Esophagus (tissue), 2 donors: ENCODE data around the gene CTBP2. TPM values are rescaled to one million over a fixed set of nuclear protein-coding genes. Genes with fewer than 3 reads are reported as not detected.

Source experiments
- H3K27ac ChIP-seq, 2 donors: one replicate each; pipeline ENCODE4 v1.5.1; 2013; ENCODE audit warnings: low read depth in 2 of 2, mild to moderate bottlenecking in 2 of 2, inconsistent platforms in 1 of 2, low read length in 1 of 2, moderate library complexity in 1 of 2
- H3K27me3 ChIP-seq, 2 donors: one replicate each; pipeline ENCODE4 v1.6.1; 2013; ENCODE audit warnings: low read length in 2 of 2, control low read depth in 1 of 2, mild to moderate bottlenecking in 1 of 2; ENCODE audit not compliant: insufficient read depth in 2 of 2, control insufficient read depth in 1 of 2
- H3K36me3 ChIP-seq, 2 donors: one replicate each; pipeline ENCODE4 v1.6.1; 2013; ENCODE audit warnings: low read length in 1 of 2; ENCODE audit not compliant: control insufficient read depth in 2 of 2, insufficient read depth in 2 of 2
- H3K4me1 ChIP-seq, 2 donors: one replicate each; pipeline ENCODE4 v1.6.1; 2013; ENCODE audit warnings: low read length in 1 of 2; ENCODE audit not compliant: control insufficient read depth in 2 of 2, insufficient read depth in 2 of 2
- H3K4me3 ChIP-seq, 2 donors: one replicate each; pipeline ENCODE4 v1.5.1; 2013; ENCODE audit warnings: low read length in 2 of 2, mild to moderate bottlenecking in 2 of 2, low read depth in 1 of 2, moderate library complexity in 1 of 2
- H3K9me3 ChIP-seq, 2 donors: one replicate each; pipeline ENCODE4 v1.6.1; 2013; ENCODE audit warnings: mild to moderate bottlenecking in 2 of 2, low read depth in 1 of 2, low read length in 1 of 2, moderate library complexity in 1 of 2; ENCODE audit not compliant: control insufficient read depth in 2 of 2, insufficient read depth in 1 of 2
- WGBS, 2 donors: extraction: QIAGEN DNeasy Blood & Tissue Kit; methylation state at CpG; one replicate each; pipeline ENCODE4 v1.1.7; 2013; 5-methylcytosine and 5-hydroxymethylcytosine counted together
- polyA plus RNA-seq, 2 donors: library from polyadenylated mRNA; stranded (reverse); fragments of 200-250 nt; gene quantifications; one replicate each; pipeline ENCODE4 v1.2.3, GENCODE V29; 2013
- donor health status: healthy with polysubstance abuse.
- donor health status: Bipolar disorder and iron deficiency.

CTBP2 gene
- polyA plus RNA-seq, 2 donors = 15.4 to 33.3 TPM

DNA sequence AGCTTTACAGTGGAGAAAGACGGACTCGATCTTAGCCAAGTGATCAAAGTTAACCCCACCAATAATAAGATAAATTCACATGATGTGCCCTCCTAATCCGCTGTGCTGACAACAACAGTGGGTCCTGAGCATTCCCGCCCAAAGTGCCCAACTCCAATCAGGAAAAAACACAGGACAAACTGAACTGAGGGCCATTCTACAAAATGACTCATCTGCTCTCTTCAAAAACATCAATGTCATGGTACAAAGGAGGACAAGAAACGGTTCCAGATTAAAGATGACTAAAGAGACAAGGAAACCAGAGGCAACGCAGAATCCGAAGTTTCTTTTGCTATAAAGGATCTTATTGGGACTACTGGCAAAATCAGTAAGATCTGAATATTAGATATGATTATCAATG, 79.4 kb downstream of the CTBP2 start:
- Histone ChIP-seq H3K27ac (no peak overlapping the region), H3K27me3 (no peaks in the 10 kb centered on the region), H3K4me1 (peaks cover 0 to 6% of the 10 kb centered on the region in 2 donors), H3K9me3 (no peaks in the 10 kb centered on the region), H3K4me3 (no peak overlapping the region), H3K36me3 (peaks cover 0 to 2% of the 10 kb centered on the region in 2 donors)
- WGBS, 2 donors = 89 to 90% methylated on average over 7 of the region's 7 CpGs

- Histone ChIP-seq H3K9me3 (no peaks in the 10 kb centered on the region), H3K27ac (no peak overlapping the region), H3K4me3 (no peak overlapping the region), H3K4me1 (peaks cover 0 to 4% of the 10 kb centered on the region in 2 donors), H3K27me3 (no peaks in the 10 kb centered on the region), H3K36me3 (peaks cover 0 to 2% of the 10 kb centered on the region in 2 donors)
- WGBS, 2 donors = 85 to 87% methylated on average over 7 of the region's 7 CpGs
Observed at GRCh38 chr10:125080296-125080695, 80.1 kb downstream of the CTBP2 start.

DNA sequence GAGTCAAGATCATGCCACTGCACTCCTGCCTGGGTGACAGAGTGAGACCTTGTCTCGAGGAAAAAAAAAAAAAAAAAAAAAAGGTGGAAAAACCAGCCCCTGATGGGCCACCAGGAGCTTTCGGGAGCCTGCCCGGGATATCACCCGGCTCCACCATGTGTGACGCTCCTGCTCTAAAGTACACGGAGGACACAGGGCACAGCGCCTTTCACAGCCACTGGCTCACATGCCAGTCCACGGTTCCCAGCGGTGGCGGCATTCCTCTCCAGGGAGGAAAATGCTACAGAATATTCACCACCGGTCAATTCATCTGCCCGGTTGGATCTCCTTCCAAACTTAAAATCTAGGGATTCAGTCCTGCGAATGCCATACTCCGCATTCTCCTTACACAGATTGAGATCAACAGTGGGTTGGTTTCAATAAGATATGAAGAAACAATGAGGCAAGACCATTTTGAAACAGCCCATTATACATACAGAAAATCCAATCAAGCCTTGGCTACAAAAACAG, 81.2 kb downstream of the CTBP2 start:
- 96% methylated on average over 14 of the region's 14 CpGs for WGBS, 2 donors
- Histone ChIP-seq H3K4me1 (no peaks in the 10 kb centered on the region), H3K27ac (no peak overlapping the region), H3K4me3 (no peak overlapping the region), H3K27me3 (no peaks in the 10 kb centered on the region), H3K9me3 (no peaks in the 10 kb centered on the region), H3K36me3 (no peaks in the 10 kb centered on the region)

DNA sequence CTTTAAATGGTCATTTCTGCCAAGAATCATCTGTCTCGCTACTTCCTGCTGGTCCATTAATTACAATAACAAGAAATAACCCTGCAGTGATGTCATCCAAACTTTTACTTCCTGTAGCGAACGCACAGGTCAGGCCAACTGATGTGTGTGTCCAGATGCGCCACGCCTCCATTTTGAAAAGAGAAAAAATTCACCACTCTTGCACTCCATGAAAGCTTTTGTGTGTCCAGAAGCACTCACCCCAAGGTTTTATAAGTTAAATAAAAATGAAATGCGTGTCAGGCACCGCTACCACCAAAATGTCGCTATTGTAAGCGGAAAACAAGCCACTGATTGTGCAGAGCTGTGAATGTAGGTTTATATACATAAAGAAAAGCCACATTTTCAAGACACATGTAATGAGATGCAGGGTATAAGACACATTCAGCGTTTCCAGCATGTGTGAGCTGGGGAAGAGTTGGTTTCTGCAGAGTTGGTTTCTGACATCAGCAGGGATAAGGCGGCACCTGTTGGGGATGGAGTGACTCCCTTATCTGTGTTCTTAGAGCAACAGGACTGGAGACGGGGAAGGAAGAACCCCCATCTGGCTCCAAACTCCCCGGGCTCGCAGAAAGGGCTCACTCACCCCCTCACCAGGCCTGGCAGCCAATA, 83.3 kb downstream of the CTBP2 start:
- WGBS, 2 donors = 79 to 81% methylated on average over 14 of the region's 14 CpGs
- H3K27ac ChIP-seq = no peak overlapping the region
- no peaks in the 10 kb centered on the region for H3K27me3 ChIP-seq
- H3K36me3 ChIP-seq = peaks cover 0 to 2% of the 10 kb centered on the region in 2 donors
- no peak overlapping the region for H3K4me3 ChIP-seq
- no peaks in the 10 kb centered on the region for H3K9me3 ChIP-seq
- H3K4me1 ChIP-seq = no peaks in the 10 kb centered on the region

- WGBS, 2 donors = 82 to 83% methylated on average over 15 of the region's 15 CpGs
- H3K36me3 ChIP-seq = peaks cover 0 to 2% of the 10 kb centered on the region in 2 donors
- no peaks in the 10 kb centered on the region for H3K9me3 ChIP-seq
- no peak overlapping the region for H3K4me3 ChIP-seq
- H3K27ac ChIP-seq = no peak overlapping the region
- H3K27me3 ChIP-seq = no peaks in the 10 kb centered on the region
- H3K4me1 ChIP-seq = no peaks in the 10 kb centered on the region
Observed at GRCh38 chr10:125076121-125076825, 84.1 kb downstream of the CTBP2 start.

GRCh38 chr10:125073996-125074395, 86.4 kb downstream of the CTBP2 start:
- no peaks in the 10 kb centered on the region for H3K4me1 ChIP-seq
- peaks cover 0 to 4% of the 10 kb centered on the region in 2 donors for H3K36me3 ChIP-seq
- H3K27ac ChIP-seq = no peak overlapping the region
- H3K4me3 ChIP-seq = no peak overlapping the region
- H3K9me3 ChIP-seq = no peaks in the 10 kb centered on the region
- H3K27me3 ChIP-seq = no peaks in the 10 kb centered on the region

DNA sequence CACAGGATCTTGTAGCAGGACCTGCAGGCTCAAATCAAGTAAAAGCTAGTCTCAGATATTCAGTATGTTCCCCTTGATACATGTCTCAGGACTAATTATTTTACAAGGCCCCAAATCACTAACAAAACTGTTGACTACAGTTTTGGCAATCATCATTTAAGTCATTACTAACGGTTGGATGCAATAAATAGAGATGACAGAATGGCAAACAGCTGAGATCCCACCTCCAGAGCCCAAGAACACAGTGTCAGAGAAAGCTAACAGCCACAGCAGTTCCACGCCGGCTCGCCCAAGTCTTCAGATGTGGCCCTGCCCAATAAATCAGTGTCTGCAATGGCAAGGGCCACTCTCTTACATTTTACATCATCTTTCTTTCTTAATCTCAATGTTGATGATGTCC, 87.6 kb downstream of the CTBP2 start:
- Histone ChIP-seq H3K4me1 (no peaks in the 10 kb centered on the region), H3K36me3 (peaks cover 0 to 10% of the 10 kb centered on the region in 2 donors), H3K9me3 (no peaks in the 10 kb centered on the region), H3K27ac (no peak overlapping the region), H3K4me3 (no peak overlapping the region), H3K27me3 (no peaks in the 10 kb centered on the region)
- 80 to 83% methylated on average over 4 of the region's 4 CpGs for WGBS, 2 donors

DNA sequence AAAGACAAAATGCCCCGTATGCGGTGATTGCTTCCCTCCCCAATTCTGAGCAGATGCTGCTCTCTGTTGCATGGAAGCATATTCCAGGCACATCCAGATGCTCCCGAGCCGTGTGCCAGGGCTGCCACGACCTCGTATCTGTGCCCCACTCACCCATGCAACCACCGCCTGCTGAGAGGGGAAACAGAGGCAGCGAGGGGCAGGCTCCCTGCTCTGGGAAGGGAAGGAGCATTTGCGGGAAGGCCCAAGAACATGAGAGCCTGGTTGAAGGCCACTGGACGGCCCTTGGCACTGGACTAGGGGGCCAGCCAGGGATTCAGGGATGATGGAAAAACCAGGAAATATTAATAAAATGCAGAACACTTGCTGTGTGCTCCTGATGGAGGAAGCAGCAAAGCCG, 89.4 kb downstream of the CTBP2 start:
- Histone ChIP-seq H3K9me3 (no peaks in the 10 kb centered on the region), H3K4me3 (no peak overlapping the region), H3K27me3 (no peaks in the 10 kb centered on the region), H3K27ac (no peak overlapping the region), H3K36me3 (peaks cover 0 to 10% of the 10 kb centered on the region in 2 donors), H3K4me1 (peaks cover 0 to 5% of the 10 kb centered on the region in 2 donors)
- WGBS, 2 donors = 91 to 92% methylated on average over 11 of the region's 11 CpGs

DNA sequence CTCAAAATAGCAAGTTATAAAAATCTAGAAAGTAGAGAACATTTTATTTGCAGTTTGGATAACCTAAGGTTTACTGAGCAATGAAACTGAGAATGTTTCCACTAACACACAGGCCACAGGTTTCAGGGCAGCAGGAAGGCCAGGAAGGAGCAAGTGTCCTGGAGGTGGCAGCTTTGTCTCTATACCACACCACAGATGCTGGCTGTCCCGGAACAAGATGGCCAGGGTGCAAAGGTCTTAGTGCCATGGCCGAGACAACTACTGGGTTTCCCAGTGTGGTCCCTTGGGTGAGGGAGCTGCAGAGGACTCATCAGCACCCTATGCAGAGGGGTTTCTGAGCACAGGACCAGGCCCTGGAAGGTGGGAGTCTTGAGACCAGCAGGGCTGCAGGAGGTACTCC, 92.0 kb downstream of the CTBP2 start:
- no peak overlapping the region for H3K4me3 ChIP-seq
- peaks cover 0 to 18% of the 10 kb centered on the region in 2 donors for H3K4me1 ChIP-seq
- 46 to 71% methylated on average over 2 of the region's 2 CpGs for WGBS, 2 donors
- H3K36me3 ChIP-seq = peaks cover 0 to 10% of the 10 kb centered on the region in 2 donors
- H3K27ac ChIP-seq = no peak overlapping the region
- no peaks in the 10 kb centered on the region for H3K27me3 ChIP-seq
- no peaks in the 10 kb centered on the region for H3K9me3 ChIP-seq
